ENCODE data around the gene LARP4B. TPM values are rescaled to one million over a fixed set of nuclear protein-coding genes. Genes with fewer than 3 reads are reported as not detected.

The LARP4B gene
- total RNA-seq, 2 experiments from 2014 or later: 33.1 to 40.2 TPM

- no peak overlapping the region for H3K27ac Mint-ChIP-seq
- Histone ChIP-seq H3K4me3 (ENCODE audit: low read length) (no peak overlapping the region), H3K36me3 (ENCODE audit: insufficient read depth, low read length) (peaks cover 75% of the 10 kb centered on the region), H3K4me1 (ENCODE audit: insufficient read depth, low read length) (no peaks in the 10 kb centered on the region), H3K27me3 (ENCODE audit: control insufficient read depth in 1 of 2, insufficient read depth in 2 of 2, low read length in 2 of 2) (no peaks in the 10 kb centered on the region), H3K27ac (ENCODE audit: low read depth in 1 of 2, low read length in 2 of 2) (no peak overlapping the region), H3K9me3 (ENCODE audit: control insufficient read depth in 1 of 2, insufficient read depth in 1 of 2, low read length in 2 of 2) (no peaks in the 10 kb centered on the region)
- no peaks in the 10 kb centered on the region for H3K4me1 Mint-ChIP-seq (ENCODE audit: low read depth)
- ATAC-seq (ENCODE audit: poor library complexity): no peak
- TF ChIP-seq CTCF (IDR thresholded peaks at IDR 0.05): no peak
- intact Hi-C loops (cut with DNase I, micrococcal nuclease): no loop called here
- H3K27me3 Mint-ChIP-seq: no peaks in the 10 kb centered on the region
- no peak for DNase-seq
- ChIA-PET POLR2A (no interaction called here), CTCF (no interaction called here)
- H3K36me3 Mint-ChIP-seq (ENCODE audit: low read depth): peaks cover 90% of the 10 kb centered on the region
- no peaks in the 10 kb centered on the region for H3K9me3 Mint-ChIP-seq
- H3K4me3 Mint-ChIP-seq: no peak overlapping the region
Observed at GRCh38 chr10:812787-813186, 118.7 kb downstream of the LARP4B start.

- DNase-seq (no peak), ATAC-seq (ENCODE audit: poor library complexity) (no peak)
- no peaks in the 10 kb centered on the region for H3K4me1 Mint-ChIP-seq (ENCODE audit: low read depth)
- intact Hi-C loops (cut with DNase I, micrococcal nuclease): no loop called here
- Histone ChIP-seq H3K36me3 (ENCODE audit: insufficient read depth, low read length) (peaks cover 73% of the 10 kb centered on the region), H3K27ac (ENCODE audit: low read depth in 1 of 2, low read length in 2 of 2) (no peak overlapping the region), H3K27me3 (ENCODE audit: control insufficient read depth in 1 of 2, insufficient read depth in 2 of 2, low read length in 2 of 2) (no peaks in the 10 kb centered on the region), H3K9me3 (ENCODE audit: control insufficient read depth in 1 of 2, insufficient read depth in 1 of 2, low read length in 2 of 2) (no peaks in the 10 kb centered on the region), H3K4me3 (ENCODE audit: low read length) (no peak overlapping the region), H3K4me1 (ENCODE audit: insufficient read depth, low read length) (no peaks in the 10 kb centered on the region)
- H3K27me3 Mint-ChIP-seq: no peaks in the 10 kb centered on the region
- POLR2A ChIA-PET: no interaction called here
- CTCF ChIA-PET: no interaction called here
- TF ChIP-seq CTCF (IDR thresholded peaks at IDR 0.05): no peak
- peaks cover 87% of the 10 kb centered on the region for H3K36me3 Mint-ChIP-seq (ENCODE audit: low read depth)
- H3K27ac Mint-ChIP-seq: no peak overlapping the region
- no peaks in the 10 kb centered on the region for H3K9me3 Mint-ChIP-seq
- H3K4me3 Mint-ChIP-seq: no peak overlapping the region
Observed at GRCh38 chr10:811379-812175, 119.9 kb downstream of the LARP4B start.

- Histone ChIP-seq H3K27ac (ENCODE audit: low read depth in 1 of 2, low read length in 2 of 2) (no peak overlapping the region), H3K27me3 (ENCODE audit: control insufficient read depth in 1 of 2, insufficient read depth in 2 of 2, low read length in 2 of 2) (no peaks in the 10 kb centered on the region), H3K9me3 (ENCODE audit: control insufficient read depth in 1 of 2, insufficient read depth in 1 of 2, low read length in 2 of 2) (peaks cover 0 to 5% of the 10 kb centered on the region in 2 experiments), H3K4me1 (ENCODE audit: insufficient read depth, low read length) (no peaks in the 10 kb centered on the region), H3K36me3 (ENCODE audit: insufficient read depth, low read length) (peaks cover 65% of the 10 kb centered on the region), H3K4me3 (ENCODE audit: low read length) (no peak overlapping the region)
- H3K4me1 Mint-ChIP-seq (ENCODE audit: low read depth): no peaks in the 10 kb centered on the region
- no peak overlapping the region for H3K27ac Mint-ChIP-seq
- DNase-seq (no peak), ATAC-seq (ENCODE audit: poor library complexity) (no peak)
- no peak overlapping the region for H3K4me3 Mint-ChIP-seq
- ChIA-PET POLR2A (no interaction called here), CTCF (no interaction called here)
- H3K27me3 Mint-ChIP-seq: no peaks in the 10 kb centered on the region
- intact Hi-C loops (cut with DNase I, micrococcal nuclease): no loop called here
- H3K36me3 Mint-ChIP-seq (ENCODE audit: low read depth): peaks cover 77% of the 10 kb centered on the region
- TF ChIP-seq CTCF (IDR thresholded peaks at IDR 0.05): no peak
- H3K9me3 Mint-ChIP-seq: no peaks in the 10 kb centered on the region
Observed at GRCh38 chr10:810351-810846, 121.1 kb downstream of the LARP4B start.

All from CD4-positive, alpha-beta T cell (primary cell).